ENCODE data around the gene ITGB1BP1. TPM values are rescaled to one million over a fixed set of nuclear protein-coding genes. Genes with fewer than 3 reads are reported as not detected.

Gene ITGB1BP1
- 10 to 100 TPM; 36.1 to 46.6 TPM for total RNA-seq

GRCh38 chr2:9423100-9423921 is at the start of gene ITGB1BP1, which contains the start of gene CPSF3:
TSS of gene ITGB1BP1 (minus strand) at chr2:9423528. CDS start at chr2:9418697, 4,831 bp downstream.
TSS of gene CPSF3 (plus strand) at chr2:9423654. CDS start at chr2:9423774, 120 bp downstream.

Other genes starting within 250 kb of the ITGB1BP1 start
- gene ASAP2, start 216.7 kb downstream of the ITGB1BP1 start, total RNA-seq: 10 to 100 TPM; 38.9 to 54.3 TPM
- gene CPSF3, start 126 bp upstream of the ITGB1BP1 start, total RNA-seq: 10 to 100 TPM; 49.2 to 68.3 TPM
- gene IAH1, start 51.0 kb upstream of the ITGB1BP1 start, total RNA-seq: 10 to 100 TPM; 47.5 to 54.9 TPM
- gene ADAM17, start 132.3 kb upstream of the ITGB1BP1 start, total RNA-seq: 10 to 100 TPM; 26.5 to 32.6 TPM
- gene YWHAQ, start 207.5 kb upstream of the ITGB1BP1 start, total RNA-seq: 100 to 1,000 TPM; 184 to 258 TPM

Data from melanocyte of skin (primary cell).